Hepatocyte (in vitro differentiated cells): ENCODE results near the gene TFCP2. TPM values are rescaled to one million over a fixed set of nuclear protein-coding genes. Genes with fewer than 3 reads are reported as not detected.

Experiments used
- DNase-seq: peaks from one replicate; pipeline ENCODE4 v3.0.0-alpha.2; 2016; ENCODE audit warnings: low spot score
- H2AFZ ChIP-seq: fragments of 200-600 bp; sonication (generic); 2 replicates; pipeline ENCODE4 v1.6.0; 2016; ENCODE audit warnings: antibody characterized with exemption, mild to moderate bottlenecking
- H3K27ac ChIP-seq: fragments of 200-600 bp; sonication (generic); 2 replicates; pipeline ENCODE4 v1.5.1; 2016; ENCODE audit warnings: mild to moderate bottlenecking
- H3K27me3 ChIP-seq: fragments of 200-600 bp; sonication (generic); 2 replicates; pipeline ENCODE4 v1.6.1; 2016
- H3K36me3 ChIP-seq: fragments of 200-600 bp; sonication (generic); replicated peaks from 2 replicates; pipeline ENCODE4 v1.5.1; 2016; ENCODE audit warnings: low read depth; ENCODE audit not compliant: insufficient read depth
- H3K4me1 ChIP-seq: fragments of 200-600 bp; sonication (generic); 2 replicates; pipeline ENCODE4 v1.5.1; 2016; ENCODE audit warnings: mild to moderate bottlenecking, moderate library complexity; ENCODE audit not compliant: insufficient read depth
- H3K4me2 ChIP-seq: fragments of 200-600 bp; sonication (generic); 2 replicates; pipeline ENCODE4 v1.6.0; 2016
- H3K4me3 ChIP-seq: fragments of 200-600 bp; sonication (generic); 2 replicates; pipeline ENCODE4 v1.5.1; 2016; ENCODE audit warnings: mild to moderate bottlenecking
- H3K79me2 ChIP-seq: fragments of 200-600 bp; sonication (generic); 2 replicates; pipeline ENCODE4 v1.6.0; 2017; ENCODE audit warnings: mild to moderate bottlenecking
- H3K9me2 ChIP-seq: fragments of 200-600 bp; sonication (generic); replicated peaks from 2 replicates; pipeline ENCODE4 v1.6.0; 2017; ENCODE audit warnings: mild to moderate bottlenecking; ENCODE audit not compliant: insufficient read depth
- H3K9me3 ChIP-seq: fragments of 200-600 bp; sonication (generic); 2 replicates; pipeline ENCODE4 v1.5.1; 2016; ENCODE audit warnings: low read depth, mild to moderate bottlenecking
- H4K20me1 ChIP-seq: fragments of 200-600 bp; sonication (generic); 2 replicates; pipeline ENCODE4 v1.6.0; 2016; ENCODE audit warnings: mild to moderate bottlenecking; ENCODE audit not compliant: insufficient read depth, poor library complexity, severe bottlenecking
- CTCF ChIP-seq: fragments of 200-600 bp; sonication (generic); IDR thresholded peaks from 2 replicates; pipeline ENCODE4 v1.5.1; 2016; ENCODE audit warnings: antibody characterized with exemption, mild to moderate bottlenecking; ENCODE audit not compliant: poor library complexity
- EZH2 ChIP-seq: fragments of 200-600 bp; sonication (generic); IDR thresholded peaks from 2 replicates; pipeline ENCODE4 v1.6.1; 2016; ENCODE audit warnings: antibody characterized with exemption, mild to moderate bottlenecking, borderline replicate concordance
- EZH2phosphoT487 ChIP-seq: fragments of 200-600 bp; sonication (generic); IDR thresholded peaks from one replicate; pipeline ENCODE4 v1.6.1; 2018; ENCODE audit warnings: antibody characterized with exemption, mild to moderate bottlenecking, low read depth, moderate library complexity; ENCODE audit not compliant: unreplicated experiment, severe bottlenecking
- WGBS: methylation state at CpG from one replicate; pipeline ENCODE4 v1.1.6; 2016; ENCODE audit warnings: low lambda C conversion rate; ENCODE audit errors: missing lambda C conversion rate; 5-methylcytosine and 5-hydroxymethylcytosine counted together
- polyA plus RNA-seq: library from polyadenylated mRNA; unstranded; fragments of >200 nt; fragmentation: Nextera tagmentation; extraction: Ambion mirVana; gene quantifications from 2 replicates; pipeline ENCODE4 v1.2.1, GENCODE V29; 2016
- total RNA-seq: library from RNA; depleted of rRNA; stranded (reverse); fragments of >200 nt; gene quantifications from 2 replicates; pipeline ENCODE4 v1.2.3, GENCODE V29; 2014

The TFCP2 gene
- total and polyA plus RNA-seq, 2 experiments from 2014 or later = 6.9 to 10.4 TPM

- TF ChIP-seq EZH2 = no peak
- no peak for TF ChIP-seq EZH2phosphoT487
- no peak for TF ChIP-seq CTCF
- 40% methylated on average over 7 of the region's 7 CpGs for WGBS
- peak overlapping the region; percentile 82 for H3K4me2 ChIP-seq
- no peak for DNase-seq
- no peaks in the 10 kb centered on the region for H3K9me3 ChIP-seq
- H3K36me3 ChIP-seq = no peaks in the 10 kb centered on the region
- no peaks in the 10 kb centered on the region for H3K27me3 ChIP-seq
- H2AFZ ChIP-seq = peak overlapping the region; percentile 64
- no peaks in the 10 kb centered on the region for H4K20me1 ChIP-seq
- no peaks in the 10 kb centered on the region for H3K9me2 ChIP-seq
- peak overlapping the region; percentile 92 for H3K4me3 ChIP-seq
- H3K27ac ChIP-seq = no peak overlapping the region
- peaks cover 9% of the 10 kb centered on the region for H3K79me2 ChIP-seq
- H3K4me1 ChIP-seq = peaks cover 14% of the 10 kb centered on the region
Observed at GRCh38 chr12:51216642-51217041, 43.7 kb upstream of the TFCP2 start.

- 91% methylated on average over 5 of the region's 5 CpGs for WGBS
- TF ChIP-seq EZH2phosphoT487 = no peak
- TF ChIP-seq EZH2 = no peak
- TF ChIP-seq CTCF = no peak
- Histone ChIP-seq H3K4me3 (no peak overlapping the region), H3K36me3 (no peaks in the 10 kb centered on the region), H2AFZ (no peak overlapping the region), H3K4me1 (peaks cover 14% of the 10 kb centered on the region), H3K9me3 (no peaks in the 10 kb centered on the region), H3K4me2 (no peak overlapping the region), H3K27ac (no peak overlapping the region), H3K27me3 (no peaks in the 10 kb centered on the region), H3K9me2 (no peaks in the 10 kb centered on the region), H3K79me2 (peaks cover under 1% of the 10 kb centered on the region), H4K20me1 (no peaks in the 10 kb centered on the region)
- no peak for DNase-seq
Observed at GRCh38 chr12:51214895-51215294, 42.0 kb upstream of the TFCP2 start.

GRCh38 chr12:51210690-51211395, 37.9 kb upstream of the TFCP2 start:
- H3K9me3 ChIP-seq = no peaks in the 10 kb centered on the region
- no peaks in the 10 kb centered on the region for H4K20me1 ChIP-seq
- 65% methylated on average over 2 of the region's 2 CpGs for WGBS
- H3K79me2 ChIP-seq = no peaks in the 10 kb centered on the region
- TF ChIP-seq CTCF = no peak
- no peak for TF ChIP-seq EZH2phosphoT487
- no peak for TF ChIP-seq EZH2
- no peaks in the 10 kb centered on the region for H3K4me1 ChIP-seq
- H2AFZ ChIP-seq = no peak overlapping the region
- no peaks in the 10 kb centered on the region for H3K36me3 ChIP-seq
- H3K9me2 ChIP-seq = no peaks in the 10 kb centered on the region
- no peak overlapping the region for H3K4me2 ChIP-seq
- H3K4me3 ChIP-seq = no peak overlapping the region
- H3K27me3 ChIP-seq = no peaks in the 10 kb centered on the region
- H3K27ac ChIP-seq = no peak overlapping the region
- no peak for DNase-seq
